Stimulated activated CD4-positive, alpha-beta T cell treated with anti-CD3 and anti-CD28 coated beads, Interleukin-15, amount 100 ng/mL, for 24 hours (primary cell): ENCODE results near the gene CTNNAL1.
"Not testable (repeated sequence)": the region's sequence is repeated elsewhere in the genome, so short reads cannot be mapped to it uniquely, and the experiment has no call there.

Experiments used
- DNase-seq: peaks from one replicate; pipeline ENCODE4 v3.0.0-alpha.2; 2020

The CTNNAL1 gene

GRCh38 chr9:108920401-108920800 is 92.9 kb downstream of the CTNNAL1 start:
- DNase-seq, result not testable (repeated sequence)

DNA sequence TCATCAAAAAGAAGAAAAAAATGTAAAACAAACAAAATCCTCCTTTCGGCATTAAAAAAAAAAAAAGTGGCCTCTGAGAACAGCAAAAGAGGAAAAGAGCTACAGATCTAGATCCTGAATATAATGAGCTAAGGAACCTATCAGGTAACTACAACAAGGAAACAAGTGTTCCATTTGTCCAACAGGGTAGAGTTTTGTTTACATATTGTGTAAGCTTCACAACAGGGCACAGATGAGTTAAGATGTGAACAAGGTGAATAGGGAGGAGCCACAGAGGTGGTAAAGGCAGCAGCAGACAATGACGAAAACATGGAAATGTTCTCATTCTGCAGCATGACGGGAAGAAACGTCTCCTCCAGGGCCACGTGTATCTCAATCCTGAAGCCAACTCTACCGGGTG is 93.8 kb downstream of the CTNNAL1 start:
- DNase-seq, result no peak

GRCh38 chr9:108913391-108913790 is 99.9 kb downstream of the CTNNAL1 start:
- no peak for DNase-seq

GRCh38 chr9:108911820-108912219 is 101.5 kb downstream of the CTNNAL1 start:
- DNase-seq, result no peak

DNA sequence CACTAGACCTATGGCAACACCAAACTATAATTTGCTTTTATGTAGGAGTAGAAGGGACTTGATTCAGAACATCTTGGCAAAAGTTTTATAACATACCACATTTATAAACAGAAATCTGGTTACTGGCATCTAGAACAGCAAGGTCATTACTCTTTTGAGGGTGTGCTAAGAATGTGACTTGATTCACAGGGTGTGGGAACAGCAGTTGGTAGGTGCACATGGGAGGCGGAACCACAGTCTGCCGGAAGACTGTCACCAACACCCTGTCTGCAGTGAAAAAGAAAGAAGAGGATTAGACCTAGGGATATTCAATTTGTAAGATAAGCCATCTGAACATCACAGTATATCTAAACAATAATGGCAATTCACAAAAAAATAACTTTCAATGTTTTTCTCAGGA is 102.4 kb downstream of the CTNNAL1 start:
- DNase-seq, result no peak

DNA sequence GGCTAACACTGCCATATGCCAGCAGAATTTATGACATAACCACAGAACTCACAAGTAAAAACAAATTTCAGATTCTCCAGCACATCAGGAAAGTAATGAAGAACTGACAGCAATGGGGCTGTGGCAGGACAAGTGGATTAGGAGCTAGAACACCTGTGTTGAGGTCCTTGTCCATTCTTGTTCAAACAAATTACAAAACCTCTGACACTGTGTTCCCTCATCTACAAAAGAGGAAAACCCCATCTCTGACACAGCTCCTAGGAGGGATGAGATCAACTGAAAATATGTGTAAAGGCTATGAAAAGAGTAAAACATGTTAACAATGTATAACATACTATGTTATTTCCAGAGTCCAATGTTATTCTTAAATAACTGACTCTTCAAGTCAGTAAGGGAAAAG is 102.9 kb downstream of the CTNNAL1 start:
- DNase-seq, result no peak

GRCh38 chr9:108905494-108905893 is 107.8 kb downstream of the CTNNAL1 start:
- no peak for DNase-seq

DNA sequence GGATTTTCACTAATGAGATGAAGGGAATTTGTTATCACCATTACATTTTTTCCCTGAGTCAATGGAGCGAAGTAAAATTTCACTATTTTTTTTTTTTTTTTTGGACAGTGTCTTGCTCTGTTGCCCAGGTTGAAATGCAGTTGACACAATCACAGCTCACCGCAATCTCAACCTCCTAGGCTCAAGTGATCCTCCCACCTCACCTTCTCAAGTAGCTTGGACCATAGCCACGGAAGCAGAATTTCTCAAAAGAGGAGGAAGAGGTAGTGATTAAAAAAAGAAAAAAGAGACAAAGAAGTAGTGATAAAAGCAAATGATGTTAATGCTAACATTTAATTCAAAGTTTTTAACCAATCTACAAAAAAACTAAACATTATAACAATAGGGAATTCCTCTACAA is 109.1 kb downstream of the CTNNAL1 start:
- DNase-seq, result no peak

DNA sequence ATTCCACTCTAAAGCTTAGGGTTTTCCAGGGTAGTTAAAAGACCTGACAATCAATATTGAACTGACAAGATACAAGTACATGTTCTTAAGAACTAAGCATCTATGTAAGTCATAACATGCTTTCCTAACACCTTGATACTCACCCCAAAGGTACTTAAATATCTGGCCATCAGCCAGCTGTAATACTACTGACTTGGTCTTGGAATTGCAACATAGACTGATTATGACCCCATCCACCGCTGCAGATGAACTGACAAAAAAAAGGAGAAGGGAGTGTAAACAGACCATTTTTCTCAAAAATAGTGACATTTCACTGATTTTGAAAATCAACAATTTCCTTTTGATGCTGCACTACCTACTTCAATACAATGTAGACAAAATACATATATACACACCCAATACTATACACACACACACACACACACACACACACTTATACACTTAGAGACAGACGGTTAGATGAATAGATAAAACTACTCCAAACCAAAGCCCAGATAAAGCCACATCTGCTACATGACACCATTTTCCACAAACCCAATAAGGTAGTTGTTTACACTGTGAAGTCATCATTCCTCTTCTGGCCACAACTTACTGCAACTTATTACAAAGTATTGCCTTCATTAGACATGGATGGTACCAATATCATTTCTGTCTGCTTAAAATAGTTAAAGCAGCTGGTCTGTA is 109.7 kb downstream of the CTNNAL1 start:
- no peak for DNase-seq

GRCh38 chr9:108900176-108900575 is 113.1 kb downstream of the CTNNAL1 start:
- no peak for DNase-seq

DNA sequence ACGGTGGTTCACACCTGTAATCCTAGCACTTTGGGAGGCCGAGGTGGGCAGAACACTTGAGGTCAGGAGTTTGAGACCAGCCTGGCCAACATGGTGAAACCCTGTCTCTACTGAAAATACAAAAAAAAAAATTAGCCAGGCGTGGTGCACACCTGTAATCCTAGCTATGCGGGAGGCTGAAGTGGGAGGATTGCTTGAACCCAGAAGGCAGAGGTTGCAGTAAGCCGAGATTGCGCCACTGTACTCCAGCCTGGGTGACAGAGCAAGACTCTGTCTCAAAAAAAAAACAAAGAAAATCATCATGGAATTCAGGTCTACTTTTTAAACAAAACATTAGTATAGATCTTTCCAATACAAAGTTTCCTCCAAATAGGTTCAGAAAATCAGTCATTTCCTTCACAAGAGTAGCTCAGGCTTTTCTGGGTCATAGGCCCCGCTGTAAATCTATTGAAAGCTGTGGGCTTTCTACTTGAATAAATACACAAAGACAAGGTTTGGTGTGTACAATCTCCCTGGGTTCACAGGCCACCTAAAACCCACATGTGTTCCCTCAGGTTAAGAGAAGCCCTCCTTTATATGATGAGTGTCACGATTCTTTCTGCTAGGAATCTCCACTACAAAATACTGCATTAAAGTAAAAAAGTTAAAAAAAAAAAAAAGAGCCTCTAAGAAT is 114.1 kb downstream of the CTNNAL1 start:
- not testable (repeated sequence) for DNase-seq

DNA sequence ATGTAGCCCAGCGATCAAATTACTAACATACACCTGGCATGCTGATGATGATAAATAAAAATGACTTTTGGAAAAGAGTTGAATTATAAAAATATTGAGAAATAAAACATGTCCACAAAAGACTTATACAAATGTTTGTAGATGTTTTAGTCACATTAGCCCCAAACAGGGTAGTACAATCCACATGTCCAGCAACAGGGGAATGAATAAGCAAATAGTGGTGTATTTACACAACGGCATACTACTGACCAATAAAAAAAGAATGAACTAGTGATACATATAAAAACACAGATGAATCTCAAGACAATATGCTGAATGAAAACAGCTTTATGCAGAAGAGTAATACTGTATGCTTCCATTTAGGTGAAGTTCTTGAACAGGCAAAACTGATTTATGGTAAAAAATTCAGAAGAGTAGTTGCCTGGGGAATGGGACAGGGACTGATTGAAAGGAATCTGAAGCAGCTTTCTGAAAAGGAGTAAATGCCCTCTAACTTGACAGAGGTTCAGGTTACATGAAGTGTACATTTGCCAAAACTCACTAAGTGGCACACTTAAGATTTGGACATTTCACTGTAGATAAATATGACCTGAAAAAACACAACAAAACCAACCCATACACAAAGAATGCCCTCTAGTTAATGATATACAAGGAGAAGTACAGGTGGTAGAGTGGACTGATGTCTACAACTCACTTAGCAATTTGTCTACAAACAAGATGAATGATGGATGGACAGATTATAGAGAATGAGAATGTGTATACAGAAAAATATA is 115.8 kb downstream of the CTNNAL1 start:
- DNase-seq, result no peak

GRCh38 chr9:108894225-108894997 is 118.9 kb downstream of the CTNNAL1 start:
- DNase-seq, result no peak
